Retinal pigment epithelial cell (primary cell): ENCODE results near the gene MAPRE3.

Experiments
- DNase-seq: peaks from one replicate; pipeline ENCODE4 v3.0.0-alpha.2; 2010; ENCODE audit warnings: low read depth
- H3K4me3 ChIP-seq: 2 replicates; pipeline ENCODE4 v1.5.1; 2011; ENCODE audit warnings: mild to moderate bottlenecking, low read length, control low read depth, moderate library complexity
- CTCF ChIP-seq: conservative IDR thresholded peaks from 2 replicates; pipeline ENCODE4 v1.5.1; 2011; ENCODE audit warnings: low read depth, low read length, control low read depth, inconsistent platforms

The MAPRE3 gene

GRCh38 chr2:26968001-26968400 lies 2.4 kb upstream of the MAPRE3 start:
- no peak overlapping the region for H3K4me3 ChIP-seq
- DNase-seq = no peak
- no peak for TF ChIP-seq CTCF

DNA sequence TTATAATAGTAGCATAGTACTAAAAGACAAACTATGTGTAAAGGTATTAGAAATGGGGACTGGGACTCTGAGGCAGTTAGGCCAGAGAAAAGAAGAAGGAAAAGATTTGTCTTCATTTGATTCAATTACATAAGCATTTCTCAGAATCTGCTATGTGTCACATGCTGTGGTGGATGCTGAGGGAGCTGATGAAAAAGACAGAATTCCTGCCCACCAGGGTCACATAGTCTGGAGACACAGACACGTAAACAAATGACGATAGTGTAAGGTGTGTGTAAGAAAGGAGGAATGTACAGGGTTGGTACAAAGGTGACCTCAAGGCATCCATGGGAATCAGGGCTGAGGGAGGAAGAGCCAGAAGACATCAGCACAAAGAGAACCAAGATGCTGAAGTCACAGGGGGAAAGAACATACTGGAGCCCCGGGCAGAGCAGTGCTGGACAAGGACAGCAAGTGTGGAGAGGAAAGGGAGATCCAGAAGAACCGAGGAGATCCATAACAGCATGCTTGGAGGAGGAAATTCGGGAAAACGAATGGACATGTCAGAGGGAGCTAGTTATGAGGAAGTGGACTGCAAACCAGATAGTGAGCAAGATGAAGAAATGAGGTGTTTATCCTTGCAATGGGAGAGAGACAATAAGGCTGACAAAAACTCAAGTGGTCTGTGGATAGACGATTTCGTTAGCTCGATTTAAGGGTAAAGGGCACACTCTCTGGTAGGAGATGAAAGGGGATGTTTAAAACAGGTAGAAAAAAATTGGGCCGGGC lies 1.2 kb upstream of the MAPRE3 start:
- DNase-seq = no peak
- H3K4me3 ChIP-seq = no peak overlapping the region
- TF ChIP-seq CTCF = no peak

- TF ChIP-seq CTCF = no peak
- no peak for DNase-seq
- peak overlapping the region; percentile 80 for H3K4me3 ChIP-seq
These were observed 641 bp downstream of the MAPRE3 start for GRCh38 chr2:26970928-26971627.

GRCh38 chr2:26971911-26972786 lies 1.7 kb downstream of the MAPRE3 start:
- no peak for TF ChIP-seq CTCF
- H3K4me3 ChIP-seq = no peak overlapping the region
- no peak for DNase-seq

GRCh38 chr2:26974352-26974751 lies 3.9 kb downstream of the MAPRE3 start:
- no peak for TF ChIP-seq CTCF

DNA sequence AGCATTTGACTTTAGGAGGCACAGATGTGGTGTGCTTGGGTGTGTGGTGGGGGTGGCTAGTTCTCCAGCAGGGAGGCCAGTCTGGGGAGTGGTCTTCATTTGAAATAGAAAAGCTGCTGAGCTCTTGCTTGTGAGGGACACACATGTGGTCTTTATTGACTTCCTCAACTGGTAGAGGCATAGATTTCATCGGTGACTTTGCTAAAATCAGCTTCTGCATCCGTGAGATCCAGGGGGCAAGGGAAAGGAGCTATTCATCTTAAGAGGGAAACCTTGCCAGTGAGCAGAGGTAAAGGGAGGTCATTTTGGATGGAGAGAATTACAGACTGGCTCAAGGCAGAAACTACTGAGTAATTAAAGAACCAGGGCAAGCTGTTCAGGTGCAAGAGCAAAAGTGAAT lies 4.7 kb downstream of the MAPRE3 start:
- H3K4me3 ChIP-seq = no peak overlapping the region
- DNase-seq = no peak
- no peak for TF ChIP-seq CTCF

More at GRCh38 chr2:26974352-26974751, 3.9 kb downstream of the MAPRE3 start:
- no peak overlapping the region for H3K4me3 ChIP-seq
- no peak for DNase-seq
